Measurements from ENCODE around the gene CD207.

Gene CD207

GRCh38 chr2:70851704-70852103 lies 16.1 kb upstream of the CD207 start:
- H3K27me3 ChIP-seq, result peaks cover 43% of the 10 kb centered on the region
- H3K27ac ChIP-seq, result no peak overlapping the region
- no peaks in the 10 kb centered on the region for H3K4me1 ChIP-seq (ENCODE audit: control insufficient read depth in 1 of 2, insufficient read depth in 1 of 2, low read depth in 1 of 2, low read length in 1 of 2)
- no peak overlapping the region for H3K4me3 ChIP-seq (ENCODE audit: low read depth in 1 of 2, low read length in 1 of 2)
- TF ChIP-seq, protein P1, sequence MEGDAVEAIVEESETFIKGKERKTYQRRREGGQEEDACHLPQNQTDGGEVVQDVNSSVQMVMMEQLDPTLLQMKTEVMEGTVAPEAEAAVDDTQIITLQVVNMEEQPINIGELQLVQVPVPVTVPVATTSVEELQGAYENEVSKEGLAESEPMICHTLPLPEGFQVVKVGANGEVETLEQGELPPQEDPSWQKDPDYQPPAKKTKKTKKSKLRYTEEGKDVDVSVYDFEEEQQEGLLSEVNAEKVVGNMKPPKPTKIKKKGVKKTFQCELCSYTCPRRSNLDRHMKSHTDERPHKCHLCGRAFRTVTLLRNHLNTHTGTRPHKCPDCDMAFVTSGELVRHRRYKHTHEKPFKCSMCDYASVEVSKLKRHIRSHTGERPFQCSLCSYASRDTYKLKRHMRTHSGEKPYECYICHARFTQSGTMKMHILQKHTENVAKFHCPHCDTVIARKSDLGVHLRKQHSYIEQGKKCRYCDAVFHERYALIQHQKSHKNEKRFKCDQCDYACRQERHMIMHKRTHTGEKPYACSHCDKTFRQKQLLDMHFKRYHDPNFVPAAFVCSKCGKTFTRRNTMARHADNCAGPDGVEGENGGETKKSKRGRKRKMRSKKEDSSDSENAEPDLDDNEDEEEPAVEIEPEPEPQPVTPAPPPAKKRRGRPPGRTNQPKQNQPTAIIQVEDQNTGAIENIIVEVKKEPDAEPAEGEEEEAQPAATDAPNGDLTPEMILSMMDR (IDR thresholded peaks at IDR 0.05), result no peak
- no peaks in the 10 kb centered on the region for H3K36me3 ChIP-seq
- no peaks in the 10 kb centered on the region for H3K9me3 ChIP-seq

GRCh38 chr2:70850925-70851324 lies 15.3 kb upstream of the CD207 start:
- no peak overlapping the region for H3K27ac ChIP-seq
- no peak overlapping the region for H3K4me3 ChIP-seq (ENCODE audit: low read depth in 1 of 2, low read length in 1 of 2)
- H3K27me3 ChIP-seq, result peaks cover 36% of the 10 kb centered on the region
- H3K36me3 ChIP-seq, result no peaks in the 10 kb centered on the region
- TF ChIP-seq, protein P1 (IDR thresholded peaks at IDR 0.05), result no peak
- H3K9me3 ChIP-seq, result no peaks in the 10 kb centered on the region
- no peaks in the 10 kb centered on the region for H3K4me1 ChIP-seq (ENCODE audit: control insufficient read depth in 1 of 2, insufficient read depth in 1 of 2, low read depth in 1 of 2, low read length in 1 of 2)

GRCh38 chr2:70842401-70842800 lies 6.8 kb upstream of the CD207 start:
- no peaks in the 10 kb centered on the region for H3K36me3 ChIP-seq
- H3K4me3 ChIP-seq (ENCODE audit: low read depth in 1 of 2, low read length in 1 of 2), result no peak overlapping the region
- no peaks in the 10 kb centered on the region for H3K4me1 ChIP-seq (ENCODE audit: control insufficient read depth in 1 of 2, insufficient read depth in 1 of 2, low read depth in 1 of 2, low read length in 1 of 2)
- H3K27me3 ChIP-seq, result peaks cover 37% of the 10 kb centered on the region
- H3K9me3 ChIP-seq, result no peaks in the 10 kb centered on the region
- H3K27ac ChIP-seq, result no peak overlapping the region
- TF ChIP-seq, protein P1 (IDR thresholded peaks at IDR 0.05), result no peak

GRCh38 chr2:70837980-70838925 lies 2.6 kb upstream of the CD207 start:
- Histone ChIP-seq H3K27me3 (peaks cover 23% of the 10 kb centered on the region), H3K4me3 (ENCODE audit: low read depth in 1 of 2, low read length in 1 of 2) (no peak overlapping the region), H3K27ac (no peak overlapping the region), H3K36me3 (no peaks in the 10 kb centered on the region), H3K4me1 (ENCODE audit: control insufficient read depth in 1 of 2, insufficient read depth in 1 of 2, low read depth in 1 of 2, low read length in 1 of 2) (no peaks in the 10 kb centered on the region), H3K9me3 (no peaks in the 10 kb centered on the region)
- TF ChIP-seq, protein P1 (IDR thresholded peaks at IDR 0.05), result no peak

DNA sequence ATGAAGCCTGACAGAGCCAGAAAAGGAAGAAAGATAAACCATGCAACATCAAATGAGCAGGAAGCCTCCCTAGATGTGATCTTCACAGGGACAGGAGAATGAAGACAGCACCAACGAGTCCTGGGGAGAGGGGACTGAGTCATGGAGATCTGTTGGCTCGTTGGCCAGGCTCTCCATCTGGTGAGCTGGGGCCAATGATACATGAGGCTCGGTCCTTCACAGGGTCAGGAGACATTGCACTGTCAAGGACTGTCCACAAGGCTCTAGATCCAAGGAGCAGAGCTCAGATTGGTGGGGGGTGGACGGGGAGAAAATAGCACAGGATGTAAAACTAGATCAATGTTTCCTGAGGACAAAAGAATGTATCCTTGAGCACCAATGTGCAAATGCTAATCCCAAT lies 735 bp downstream of the CD207 start:
- H3K36me3 ChIP-seq, result no peaks in the 10 kb centered on the region
- H3K9me3 ChIP-seq, result no peaks in the 10 kb centered on the region
- no peak overlapping the region for H3K4me3 ChIP-seq (ENCODE audit: low read depth in 1 of 2, low read length in 1 of 2)
- TF ChIP-seq, protein P1 (IDR thresholded peaks at IDR 0.05), result no peak
- no peaks in the 10 kb centered on the region for H3K4me1 ChIP-seq (ENCODE audit: control insufficient read depth in 1 of 2, insufficient read depth in 1 of 2, low read depth in 1 of 2, low read length in 1 of 2)
- no peaks in the 10 kb centered on the region for H3K27me3 ChIP-seq
- H3K27ac ChIP-seq, result no peak overlapping the region
